Measurements from ENCODE around the gene HOMER2.
"Not testable (repeated sequence)": the region's sequence is repeated elsewhere in the genome, so short reads cannot be mapped to it uniquely, and the experiment has no call there.

The HOMER2 gene

GRCh38 chr15:82952158-82953081 lies at the start of gene HOMER2:
HOMER2 (minus strand) TSS chr15:82952720; CDS start chr15:82952535, 185 bp downstream.
- DNase-seq (ENCODE audit: low spot score), result no peak

GRCh38 chr15:83000672-83001031 lies 48.1 kb upstream of the HOMER2 start:
- not testable (repeated sequence) for DNase-seq (ENCODE audit: low spot score)

- peak; percentile 48 for DNase-seq (ENCODE audit: low spot score)
These were observed 47.6 kb upstream of the HOMER2 start for GRCh38 chr15:82999905-83000671.

DNA sequence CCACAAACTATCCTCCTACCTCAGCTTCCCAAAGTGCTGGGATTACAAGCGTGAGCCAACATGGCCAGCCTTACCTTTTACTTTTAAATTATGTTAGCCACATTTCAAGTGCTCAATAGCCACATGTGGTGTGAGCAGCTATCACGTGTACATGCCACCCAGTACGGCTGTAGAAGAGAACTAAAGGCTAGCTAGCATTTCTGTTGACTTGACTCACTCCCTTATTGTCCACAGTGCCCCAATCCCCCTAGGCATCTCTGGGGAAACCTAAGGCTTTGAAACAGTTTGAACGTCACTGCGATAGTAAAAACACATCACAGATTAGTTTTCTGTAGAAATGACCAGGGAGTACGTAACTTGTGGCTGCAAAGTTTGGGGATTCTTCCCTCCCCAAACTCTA lies 46.9 kb upstream of the HOMER2 start:
- no peak for DNase-seq (ENCODE audit: low spot score)

GRCh38 chr15:82995938-82996337 lies 43.4 kb upstream of the HOMER2 start:
- no peak for DNase-seq (ENCODE audit: low spot score)

DNA sequence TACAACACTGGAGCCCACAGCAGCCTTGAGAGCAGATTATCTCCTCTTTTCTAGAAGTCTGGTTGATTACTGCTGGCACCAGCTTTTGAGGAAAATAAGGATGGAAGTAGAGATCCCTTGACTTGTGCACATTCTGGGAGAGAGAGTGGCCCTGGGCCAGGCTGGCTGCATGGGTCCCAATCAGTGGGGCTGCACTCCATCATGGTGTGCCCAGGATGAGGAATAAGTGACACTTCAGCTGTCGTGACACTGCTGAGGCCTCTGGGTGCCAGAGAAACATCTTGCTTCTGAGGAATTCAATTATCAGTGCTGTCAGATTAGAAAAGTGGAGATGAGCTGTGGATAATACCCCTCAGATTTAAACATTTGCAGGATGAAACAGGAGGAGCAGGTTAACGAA lies 42.6 kb upstream of the HOMER2 start:
- no peak for DNase-seq (ENCODE audit: low spot score)

DNA sequence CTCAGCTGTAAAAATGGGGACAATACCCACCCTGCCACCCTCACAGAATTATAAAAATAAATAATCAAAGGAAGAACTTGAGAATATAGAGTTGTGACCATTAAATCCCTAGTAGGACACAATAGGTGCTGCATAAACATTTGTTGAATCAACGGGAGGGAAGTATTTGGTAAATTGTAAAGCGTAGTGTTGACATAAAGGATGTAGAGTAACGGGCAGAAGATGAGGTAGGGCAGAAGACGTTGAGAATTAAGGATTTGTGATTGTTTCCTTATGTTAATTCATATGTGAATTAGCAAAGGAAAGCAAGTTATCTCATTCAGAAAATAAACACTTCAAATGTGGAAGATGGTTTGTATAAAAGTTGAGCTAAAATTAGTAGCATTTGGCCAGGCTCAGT lies 40.6 kb upstream of the HOMER2 start:
- DNase-seq (ENCODE audit: low spot score), result no peak

DNA sequence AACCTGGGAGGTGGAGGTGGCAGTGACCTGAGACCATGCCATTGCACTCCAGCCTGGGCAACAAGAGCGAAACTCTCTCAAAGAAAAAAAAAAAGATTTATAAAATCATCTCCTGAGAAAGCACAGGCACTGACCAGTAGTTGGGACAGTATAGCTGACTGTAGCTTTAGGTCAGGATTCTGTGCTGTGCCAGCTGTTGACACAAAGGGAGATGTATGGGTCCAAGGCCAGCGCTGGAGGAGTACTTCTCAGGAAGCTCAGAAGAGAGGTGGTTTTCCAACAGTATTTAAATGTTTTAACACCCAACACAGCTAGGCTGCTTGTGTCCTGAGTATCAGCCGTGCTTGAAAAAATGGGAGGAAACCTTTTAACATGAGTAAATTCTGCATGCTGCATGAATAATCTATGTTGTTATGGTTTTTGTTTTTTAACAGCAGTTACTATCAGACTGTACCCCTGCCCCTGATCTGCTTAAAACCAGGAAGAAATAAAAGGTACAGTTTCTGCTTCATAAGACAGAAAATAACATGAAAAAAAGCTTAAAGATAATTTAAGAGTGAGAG lies 40.0 kb upstream of the HOMER2 start:
- no peak for DNase-seq (ENCODE audit: low spot score)

DNA sequence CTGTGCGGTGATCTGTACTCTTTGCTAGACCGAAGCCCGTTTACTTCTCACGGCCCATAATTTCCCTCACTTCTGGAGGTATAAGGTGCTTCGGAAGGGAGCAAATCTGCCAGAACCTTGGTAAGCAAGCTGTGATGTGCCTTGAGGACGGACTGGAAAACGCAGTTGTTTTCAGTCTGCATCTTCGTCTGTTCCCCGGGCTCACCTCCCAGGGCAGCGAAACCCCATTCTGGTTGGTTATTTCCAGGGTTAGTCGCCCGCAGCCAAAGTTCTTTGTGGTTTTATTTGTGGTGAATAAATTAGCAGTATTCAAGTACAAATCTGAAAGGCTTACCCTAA lies 33.9 kb upstream of the HOMER2 start:
- no peak for DNase-seq (ENCODE audit: low spot score)

GRCh38 chr15:82985688-82986441 lies 33.3 kb upstream of the HOMER2 start, which contains the start of gene RAMAC:
RAMAC (plus strand) TSS chr15:82986210; CDS start chr15:82989019, 2,809 bp downstream.
- peak; percentile 71 for DNase-seq (ENCODE audit: low spot score)

DNA sequence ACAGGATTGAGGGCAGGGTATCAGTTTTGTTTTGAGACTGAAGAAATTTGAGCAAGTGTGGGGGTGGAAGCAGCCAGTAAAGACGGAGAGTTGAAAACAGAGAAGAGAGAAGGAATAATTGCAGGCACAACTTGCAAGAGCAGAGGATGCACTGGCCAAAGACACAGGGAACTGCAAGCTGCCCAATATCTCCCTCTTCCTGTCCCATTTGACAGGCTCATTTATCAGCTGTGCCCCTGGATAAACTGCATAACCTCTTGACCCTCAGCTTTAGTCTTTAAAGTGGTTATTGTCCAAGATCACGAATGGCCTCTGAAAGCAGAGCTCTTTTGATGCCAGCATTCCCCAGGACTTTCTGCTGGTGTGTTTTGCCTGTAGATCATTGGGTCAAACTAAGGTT lies 28.5 kb upstream of the HOMER2 start:
- DNase-seq (ENCODE audit: low spot score), result no peak

- no peak for DNase-seq (ENCODE audit: low spot score)
These were observed 27.2 kb upstream of the HOMER2 start for GRCh38 chr15:82979726-82980125.

DNA sequence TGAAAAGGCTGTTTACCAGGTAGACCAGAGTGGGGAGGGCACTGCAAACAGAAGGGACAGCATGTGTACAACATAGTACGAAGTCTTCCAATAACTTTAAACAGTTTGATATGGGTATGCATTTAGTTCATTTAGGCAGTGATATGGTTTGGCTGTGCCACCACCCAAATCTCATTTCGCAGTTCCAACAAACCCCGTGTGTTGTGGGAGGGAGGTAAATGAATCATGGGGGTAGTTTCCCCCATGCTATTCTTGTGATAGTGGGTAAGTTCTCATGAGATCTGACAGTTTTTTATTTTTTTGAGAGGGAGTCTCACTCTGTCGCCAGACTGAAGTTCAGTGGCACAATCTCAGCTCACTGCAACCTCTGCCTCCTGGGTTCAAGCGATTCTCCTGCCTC lies 25.9 kb upstream of the HOMER2 start:
- no peak for DNase-seq (ENCODE audit: low spot score)

DNA sequence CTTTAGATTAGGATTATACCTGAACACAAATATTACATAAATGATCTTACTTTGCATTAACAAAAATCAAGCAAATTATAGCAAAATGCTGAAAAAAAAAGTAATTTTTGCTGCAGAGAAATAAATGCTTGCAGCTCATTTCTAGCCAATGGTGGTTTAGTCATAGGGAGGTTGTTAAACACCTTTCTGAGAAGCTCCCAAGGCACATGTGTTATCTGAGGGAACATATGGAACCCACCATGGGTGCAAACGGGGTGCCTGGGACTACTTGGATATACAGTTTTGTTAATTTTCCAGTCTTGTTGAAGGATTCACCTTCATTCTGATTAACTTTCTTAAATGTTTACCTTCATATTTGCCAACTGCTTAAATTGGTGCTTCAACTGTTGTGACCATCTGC lies 24.6 kb upstream of the HOMER2 start:
- no peak for DNase-seq (ENCODE audit: low spot score)

DNA sequence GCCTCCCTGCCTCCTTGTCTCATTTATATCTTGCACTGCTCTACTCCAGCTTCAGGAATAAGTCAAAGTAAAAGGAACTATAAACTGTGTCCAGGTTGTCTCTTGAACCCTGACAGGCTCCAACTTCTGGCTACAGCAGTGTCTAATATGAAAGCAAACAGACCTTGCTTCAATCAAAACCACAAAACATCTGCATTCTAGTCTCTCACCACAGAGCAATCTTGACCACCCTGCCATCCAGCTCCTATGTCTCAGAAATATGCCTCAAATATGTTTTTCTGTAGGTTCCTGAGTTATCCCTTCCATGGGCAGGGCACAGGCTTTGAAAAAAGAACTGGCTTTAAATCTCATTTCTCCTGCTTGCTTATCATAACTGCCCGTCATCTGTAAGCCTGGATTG lies 20.5 kb upstream of the HOMER2 start:
- no peak for DNase-seq (ENCODE audit: low spot score)

DNA sequence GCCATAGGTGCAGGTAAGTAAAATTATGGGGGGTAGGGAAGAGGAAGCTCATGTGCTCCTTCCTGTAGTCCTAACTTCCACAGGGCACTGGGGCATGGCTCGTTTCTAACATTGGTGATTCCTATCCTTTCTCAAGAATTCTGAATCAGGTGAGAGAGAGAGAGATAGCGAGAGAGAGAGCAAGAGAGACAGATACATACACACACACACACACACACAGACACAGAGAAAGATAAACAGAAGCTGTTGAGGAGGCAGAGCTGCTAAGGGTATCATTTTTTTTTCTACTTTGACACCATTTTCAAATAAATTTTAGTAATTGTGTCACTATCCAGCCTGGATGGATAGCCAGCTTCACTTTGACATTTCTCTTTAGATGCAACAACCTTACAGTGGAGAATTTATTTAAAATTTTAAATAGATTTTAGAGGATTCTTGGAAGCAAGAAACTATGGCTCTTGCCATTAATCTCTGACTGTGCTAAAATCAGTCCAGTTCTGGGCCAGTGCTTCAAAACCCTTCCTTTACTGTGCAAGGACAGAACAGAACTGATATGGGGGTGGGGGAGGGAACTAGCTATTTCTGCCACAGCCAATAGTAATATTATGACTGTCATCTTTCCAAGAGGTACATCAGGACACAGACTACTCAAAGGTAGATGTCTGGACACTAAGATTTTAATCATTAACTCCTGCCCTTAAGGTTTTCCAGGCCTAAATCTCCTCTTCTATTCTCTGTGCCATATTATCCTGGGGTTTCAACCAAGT lies 18.9 kb upstream of the HOMER2 start:
- no peak for DNase-seq (ENCODE audit: low spot score)

- DNase-seq (ENCODE audit: low spot score), result no peak
These were observed 18.2 kb upstream of the HOMER2 start for GRCh38 chr15:82970696-82971095.

DNA sequence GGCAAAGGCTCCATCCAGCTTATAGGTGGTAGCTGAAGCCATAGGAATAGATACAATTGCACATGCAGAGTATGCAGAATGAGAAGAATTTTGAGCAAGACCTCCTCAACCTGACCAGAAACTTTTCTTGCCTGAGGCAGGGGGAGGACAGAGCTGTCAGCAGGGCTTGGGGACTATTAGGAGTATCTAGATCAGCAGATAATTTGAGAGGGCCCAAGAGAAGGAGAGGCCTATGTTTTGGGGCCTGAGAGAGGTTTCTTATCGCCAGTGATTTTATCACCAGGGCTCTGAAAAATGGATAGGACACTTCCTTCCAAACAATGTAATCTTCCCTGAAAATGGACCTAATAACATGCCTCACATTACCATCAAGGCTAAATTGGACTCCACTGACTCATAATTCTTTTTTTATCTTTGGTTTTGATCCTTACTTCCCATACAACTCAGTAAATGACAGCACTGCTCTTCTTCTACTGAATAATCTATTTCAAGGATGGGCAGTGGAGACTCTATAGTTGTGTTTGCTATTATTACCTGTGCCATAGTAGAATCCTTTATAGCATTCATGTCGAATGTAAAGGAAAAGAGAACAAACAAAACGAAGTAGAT lies 17.7 kb upstream of the HOMER2 start:
- no peak for DNase-seq (ENCODE audit: low spot score)

DNA sequence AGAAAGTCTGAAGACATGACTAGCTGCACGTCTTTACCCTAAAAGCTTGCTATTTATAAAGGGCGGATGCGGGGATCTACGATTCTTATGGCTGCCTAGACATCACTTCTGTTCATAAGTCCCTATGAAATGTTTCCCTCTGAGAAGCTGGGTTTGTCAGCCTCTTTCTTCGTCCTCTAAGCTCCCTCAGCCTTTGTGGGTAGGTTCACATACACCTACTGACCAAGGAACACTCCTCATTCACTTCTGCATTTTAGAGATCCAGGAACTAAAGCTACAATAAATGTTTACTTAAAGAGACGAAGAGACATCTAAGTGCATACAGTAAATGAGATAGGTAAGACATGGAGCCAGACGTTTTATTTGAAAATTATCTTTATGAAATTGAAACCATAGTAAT lies 16.8 kb upstream of the HOMER2 start:
- no peak for DNase-seq (ENCODE audit: low spot score)

- no peak for DNase-seq (ENCODE audit: low spot score)
These were observed 15.5 kb upstream of the HOMER2 start for GRCh38 chr15:82968066-82968465.

DNA sequence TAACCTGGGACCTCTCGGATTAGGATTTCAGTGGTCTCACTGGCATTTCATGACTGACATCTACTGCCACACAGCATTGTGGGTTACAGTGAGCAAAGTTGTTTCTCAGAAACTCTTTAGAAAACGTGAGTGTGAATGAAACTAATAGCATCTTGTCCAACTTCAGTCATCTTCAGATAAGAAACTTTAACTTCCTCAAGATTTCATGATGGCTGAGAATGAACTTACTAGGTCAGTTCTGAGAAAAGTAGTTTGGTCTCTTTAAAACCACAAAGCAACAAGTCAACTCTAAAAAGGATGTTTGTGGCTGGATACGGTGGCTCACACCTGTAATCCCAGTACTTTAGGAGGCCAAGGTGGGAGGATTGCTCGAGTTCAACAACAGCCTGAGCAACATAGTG lies 14.2 kb upstream of the HOMER2 start:
- DNase-seq (ENCODE audit: low spot score), result no peak

Measured in COLO829 (cell line).